ENCODE data around the gene SKA1.

DNA sequence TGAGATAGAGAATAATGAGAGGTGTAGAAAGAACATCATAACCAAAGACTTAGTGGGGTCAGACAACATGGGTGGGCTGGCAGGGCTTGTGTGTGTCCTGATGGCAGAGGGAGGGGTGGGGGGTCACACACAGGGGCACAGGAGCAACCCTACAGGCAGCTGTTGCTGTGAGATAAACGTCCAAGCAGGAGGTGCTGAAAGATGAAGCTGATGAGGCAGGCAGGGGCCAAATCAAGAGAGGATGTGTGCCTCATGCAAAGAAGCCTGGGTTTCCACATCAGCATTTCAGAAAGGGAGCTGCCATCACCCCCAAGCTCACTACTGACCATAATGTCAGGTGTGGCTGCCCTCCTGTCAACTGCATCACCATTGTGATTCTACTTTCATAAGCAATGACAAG, 16.0 kb upstream of the SKA1 start:
- TF ChIP-seq, protein P1, sequence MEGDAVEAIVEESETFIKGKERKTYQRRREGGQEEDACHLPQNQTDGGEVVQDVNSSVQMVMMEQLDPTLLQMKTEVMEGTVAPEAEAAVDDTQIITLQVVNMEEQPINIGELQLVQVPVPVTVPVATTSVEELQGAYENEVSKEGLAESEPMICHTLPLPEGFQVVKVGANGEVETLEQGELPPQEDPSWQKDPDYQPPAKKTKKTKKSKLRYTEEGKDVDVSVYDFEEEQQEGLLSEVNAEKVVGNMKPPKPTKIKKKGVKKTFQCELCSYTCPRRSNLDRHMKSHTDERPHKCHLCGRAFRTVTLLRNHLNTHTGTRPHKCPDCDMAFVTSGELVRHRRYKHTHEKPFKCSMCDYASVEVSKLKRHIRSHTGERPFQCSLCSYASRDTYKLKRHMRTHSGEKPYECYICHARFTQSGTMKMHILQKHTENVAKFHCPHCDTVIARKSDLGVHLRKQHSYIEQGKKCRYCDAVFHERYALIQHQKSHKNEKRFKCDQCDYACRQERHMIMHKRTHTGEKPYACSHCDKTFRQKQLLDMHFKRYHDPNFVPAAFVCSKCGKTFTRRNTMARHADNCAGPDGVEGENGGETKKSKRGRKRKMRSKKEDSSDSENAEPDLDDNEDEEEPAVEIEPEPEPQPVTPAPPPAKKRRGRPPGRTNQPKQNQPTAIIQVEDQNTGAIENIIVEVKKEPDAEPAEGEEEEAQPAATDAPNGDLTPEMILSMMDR (IDR thresholded peaks at IDR 0.05; ENCODE audit: insufficient read depth, low read length): no peak
- TF ChIP-seq, protein P2, sequence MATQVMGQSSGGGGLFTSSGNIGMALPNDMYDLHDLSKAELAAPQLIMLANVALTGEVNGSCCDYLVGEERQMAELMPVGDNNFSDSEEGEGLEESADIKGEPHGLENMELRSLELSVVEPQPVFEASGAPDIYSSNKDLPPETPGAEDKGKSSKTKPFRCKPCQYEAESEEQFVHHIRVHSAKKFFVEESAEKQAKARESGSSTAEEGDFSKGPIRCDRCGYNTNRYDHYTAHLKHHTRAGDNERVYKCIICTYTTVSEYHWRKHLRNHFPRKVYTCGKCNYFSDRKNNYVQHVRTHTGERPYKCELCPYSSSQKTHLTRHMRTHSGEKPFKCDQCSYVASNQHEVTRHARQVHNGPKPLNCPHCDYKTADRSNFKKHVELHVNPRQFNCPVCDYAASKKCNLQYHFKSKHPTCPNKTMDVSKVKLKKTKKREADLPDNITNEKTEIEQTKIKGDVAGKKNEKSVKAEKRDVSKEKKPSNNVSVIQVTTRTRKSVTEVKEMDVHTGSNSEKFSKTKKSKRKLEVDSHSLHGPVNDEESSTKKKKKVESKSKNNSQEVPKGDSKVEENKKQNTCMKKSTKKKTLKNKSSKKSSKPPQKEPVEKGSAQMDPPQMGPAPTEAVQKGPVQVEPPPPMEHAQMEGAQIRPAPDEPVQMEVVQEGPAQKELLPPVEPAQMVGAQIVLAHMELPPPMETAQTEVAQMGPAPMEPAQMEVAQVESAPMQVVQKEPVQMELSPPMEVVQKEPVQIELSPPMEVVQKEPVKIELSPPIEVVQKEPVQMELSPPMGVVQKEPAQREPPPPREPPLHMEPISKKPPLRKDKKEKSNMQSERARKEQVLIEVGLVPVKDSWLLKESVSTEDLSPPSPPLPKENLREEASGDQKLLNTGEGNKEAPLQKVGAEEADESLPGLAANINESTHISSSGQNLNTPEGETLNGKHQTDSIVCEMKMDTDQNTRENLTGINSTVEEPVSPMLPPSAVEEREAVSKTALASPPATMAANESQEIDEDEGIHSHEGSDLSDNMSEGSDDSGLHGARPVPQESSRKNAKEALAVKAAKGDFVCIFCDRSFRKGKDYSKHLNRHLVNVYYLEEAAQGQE (IDR thresholded peaks at IDR 0.05; ENCODE audit: insufficient replicate concordance, low read depth): no peak
- no peak for TF ChIP-seq POLR2AphosphoS5 (IDR thresholded peaks at IDR 0.05; ENCODE audit: low read depth)

All from HL-60 (cell line).